Measurements from ENCODE around the gene TAS2R38.

Gene TAS2R38

DNA sequence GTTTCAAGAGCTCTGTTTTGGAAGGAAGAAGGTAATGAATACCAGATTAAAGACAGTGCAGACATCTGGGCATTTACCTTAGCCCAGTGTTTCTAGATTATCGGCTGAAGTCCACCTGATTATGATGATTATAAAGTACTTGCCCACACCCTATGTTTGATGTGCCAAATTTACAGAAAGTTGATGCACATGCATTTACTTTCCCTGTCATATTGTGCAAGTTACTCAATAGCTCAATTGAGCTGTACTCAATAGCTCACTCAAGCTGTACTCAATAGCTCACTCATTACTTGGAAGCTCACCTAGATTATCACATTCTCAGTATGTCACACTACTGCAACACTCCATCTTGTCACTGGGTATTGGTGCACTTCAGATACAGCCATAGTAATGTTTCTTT is 35.6 kb upstream of the TAS2R38 start:
- Histone ChIP-seq H3K36me3 (ENCODE audit: control insufficient read depth, insufficient read depth, low read length) (no peaks in the 10 kb centered on the region), H3K56ac (ENCODE audit: low read length) (no peak overlapping the region), H2BK5ac (ENCODE audit: low read length) (no peak overlapping the region), H3K27me3 (ENCODE audit: insufficient read depth, low read length, poor library complexity) (no peaks in the 10 kb centered on the region), H2BK15ac (replicated peaks; ENCODE audit: low read depth) (no peak overlapping the region), H3K4ac (ENCODE audit: low read depth, low read length) (no peak overlapping the region), H3K4me1 (ENCODE audit: control insufficient read depth, low read depth, low read length) (no peaks in the 10 kb centered on the region), H2AK5ac (ENCODE audit: low read length) (no peak overlapping the region), H3K27ac (ENCODE audit: low read depth, low read length) (no peak overlapping the region), H3K79me2 (ENCODE audit: control insufficient read depth, insufficient read depth, low read length) (no peaks in the 10 kb centered on the region), H3K18ac (ENCODE audit: low read length) (no peak overlapping the region), H3K4me2 (ENCODE audit: low read length) (no peak overlapping the region), H3K4me3 (ENCODE audit: low read length) (no peak overlapping the region), H2BK120ac (ENCODE audit: low read depth, low read length) (no peak overlapping the region), H4K8ac (ENCODE audit: low read depth, low read length) (no peak overlapping the region), H3K23ac (ENCODE audit: low read length) (no peak overlapping the region), H3K79me1 (ENCODE audit: low read length) (no peaks in the 10 kb centered on the region), H4K5ac (ENCODE audit: low read length) (no peak overlapping the region), H3K9ac (ENCODE audit: low read length) (no peak overlapping the region)
- no peak for DNase-seq
- WGBS (ENCODE audit: extremely low coverage, insufficient coverage, low lambda C conversion rate), result no CpG with 5 or more reads among the region's 1 CpG

GRCh38 chr7:142006577-142006976 is 33.0 kb upstream of the TAS2R38 start:
- no peak overlapping the region for H3K9ac ChIP-seq (ENCODE audit: low read length)
- no peaks in the 10 kb centered on the region for H3K4me1 ChIP-seq (ENCODE audit: control insufficient read depth, low read depth, low read length)
- H3K36me3 ChIP-seq (ENCODE audit: control insufficient read depth, insufficient read depth, low read length), result no peaks in the 10 kb centered on the region
- no peaks in the 10 kb centered on the region for H3K79me2 ChIP-seq (ENCODE audit: control insufficient read depth, insufficient read depth, low read length)
- no peak overlapping the region for H2BK5ac ChIP-seq (ENCODE audit: low read length)
- H2BK15ac ChIP-seq (replicated peaks; ENCODE audit: low read depth), result no peak overlapping the region
- no peak overlapping the region for H2BK120ac ChIP-seq (ENCODE audit: low read depth, low read length)
- no peak overlapping the region for H3K23ac ChIP-seq (ENCODE audit: low read length)
- H2AK5ac ChIP-seq (ENCODE audit: low read length), result no peak overlapping the region
- no peak overlapping the region for H3K4ac ChIP-seq (ENCODE audit: low read depth, low read length)
- DNase-seq, result no peak
- no peak overlapping the region for H3K4me2 ChIP-seq (ENCODE audit: low read length)
- no peaks in the 10 kb centered on the region for H3K27me3 ChIP-seq (ENCODE audit: insufficient read depth, low read length, poor library complexity)
- no peak overlapping the region for H3K4me3 ChIP-seq (ENCODE audit: low read length)
- H3K56ac ChIP-seq (ENCODE audit: low read length), result no peak overlapping the region
- no peak overlapping the region for H4K5ac ChIP-seq (ENCODE audit: low read length)
- no peak overlapping the region for H3K27ac ChIP-seq (ENCODE audit: low read depth, low read length)
- WGBS (ENCODE audit: extremely low coverage, insufficient coverage, low lambda C conversion rate), result no CpG with 5 or more reads among the region's 2 CpGs
- H3K18ac ChIP-seq (ENCODE audit: low read length), result no peak overlapping the region
- H3K79me1 ChIP-seq (ENCODE audit: low read length), result no peaks in the 10 kb centered on the region
- no peak overlapping the region for H4K8ac ChIP-seq (ENCODE audit: low read depth, low read length)

DNA sequence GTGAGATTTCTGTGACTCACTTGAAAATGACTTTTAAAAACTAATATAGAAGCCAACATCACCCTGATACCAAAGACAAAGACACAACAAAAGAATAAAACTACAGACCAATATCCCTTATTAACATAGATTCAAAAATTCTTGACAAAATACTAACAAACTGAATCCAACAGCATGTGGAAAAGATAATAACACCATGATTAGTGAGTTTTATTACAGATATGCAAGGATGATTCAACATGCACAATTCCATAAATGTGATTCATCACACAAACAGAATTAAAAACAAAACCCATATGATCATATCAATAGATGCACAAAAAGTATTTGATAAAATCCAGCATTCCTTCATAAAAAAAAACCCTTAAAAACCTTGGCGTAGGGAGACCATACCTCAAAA is 28.6 kb upstream of the TAS2R38 start:
- Histone ChIP-seq H3K4ac (ENCODE audit: low read depth, low read length) (no peak overlapping the region), H4K5ac (ENCODE audit: low read length) (no peak overlapping the region), H4K8ac (ENCODE audit: low read depth, low read length) (no peak overlapping the region), H3K23ac (ENCODE audit: low read length) (no peak overlapping the region), H3K4me1 (ENCODE audit: control insufficient read depth, low read depth, low read length) (no peaks in the 10 kb centered on the region), H3K36me3 (ENCODE audit: control insufficient read depth, insufficient read depth, low read length) (no peaks in the 10 kb centered on the region), H2BK5ac (ENCODE audit: low read length) (no peak overlapping the region), H2AK5ac (ENCODE audit: low read length) (no peak overlapping the region), H3K79me1 (ENCODE audit: low read length) (no peaks in the 10 kb centered on the region), H3K27me3 (ENCODE audit: insufficient read depth, low read length, poor library complexity) (no peaks in the 10 kb centered on the region), H3K79me2 (ENCODE audit: control insufficient read depth, insufficient read depth, low read length) (no peaks in the 10 kb centered on the region), H2BK120ac (ENCODE audit: low read depth, low read length) (no peak overlapping the region), H3K18ac (ENCODE audit: low read length) (no peak overlapping the region), H3K56ac (ENCODE audit: low read length) (no peak overlapping the region), H3K27ac (ENCODE audit: low read depth, low read length) (no peak overlapping the region), H2BK15ac (replicated peaks; ENCODE audit: low read depth) (no peak overlapping the region), H3K4me3 (ENCODE audit: low read length) (no peak overlapping the region), H3K9ac (ENCODE audit: low read length) (no peak overlapping the region), H3K4me2 (ENCODE audit: low read length) (no peak overlapping the region)
- no peak for DNase-seq
- WGBS (ENCODE audit: extremely low coverage, insufficient coverage, low lambda C conversion rate), result no CpG with 5 or more reads among the region's 1 CpG

- no CpG with 5 or more reads among the region's 4 CpGs for WGBS (ENCODE audit: extremely low coverage, insufficient coverage, low lambda C conversion rate)
- Histone ChIP-seq H4K5ac (ENCODE audit: low read length) (no peak overlapping the region), H3K4me1 (ENCODE audit: control insufficient read depth, low read depth, low read length) (no peaks in the 10 kb centered on the region), H3K27me3 (ENCODE audit: insufficient read depth, low read length, poor library complexity) (no peaks in the 10 kb centered on the region), H3K18ac (ENCODE audit: low read length) (no peak overlapping the region), H3K36me3 (ENCODE audit: control insufficient read depth, insufficient read depth, low read length) (no peaks in the 10 kb centered on the region), H2AK5ac (ENCODE audit: low read length) (no peak overlapping the region), H3K79me2 (ENCODE audit: control insufficient read depth, insufficient read depth, low read length) (no peaks in the 10 kb centered on the region), H2BK120ac (ENCODE audit: low read depth, low read length) (no peak overlapping the region), H3K4me2 (ENCODE audit: low read length) (no peak overlapping the region), H2BK5ac (ENCODE audit: low read length) (no peak overlapping the region), H2BK15ac (replicated peaks; ENCODE audit: low read depth) (no peak overlapping the region), H3K27ac (ENCODE audit: low read depth, low read length) (no peak overlapping the region), H3K79me1 (ENCODE audit: low read length) (no peaks in the 10 kb centered on the region), H3K9ac (ENCODE audit: low read length) (no peak overlapping the region), H3K56ac (ENCODE audit: low read length) (no peak overlapping the region), H4K8ac (ENCODE audit: low read depth, low read length) (no peak overlapping the region), H3K4ac (ENCODE audit: low read depth, low read length) (no peak overlapping the region), H3K4me3 (ENCODE audit: low read length) (no peak overlapping the region), H3K23ac (ENCODE audit: low read length) (no peak overlapping the region)
- DNase-seq, result peak; percentile 21
These were observed 27.7 kb upstream of the TAS2R38 start for GRCh38 chr7:142001163-142001874.

DNA sequence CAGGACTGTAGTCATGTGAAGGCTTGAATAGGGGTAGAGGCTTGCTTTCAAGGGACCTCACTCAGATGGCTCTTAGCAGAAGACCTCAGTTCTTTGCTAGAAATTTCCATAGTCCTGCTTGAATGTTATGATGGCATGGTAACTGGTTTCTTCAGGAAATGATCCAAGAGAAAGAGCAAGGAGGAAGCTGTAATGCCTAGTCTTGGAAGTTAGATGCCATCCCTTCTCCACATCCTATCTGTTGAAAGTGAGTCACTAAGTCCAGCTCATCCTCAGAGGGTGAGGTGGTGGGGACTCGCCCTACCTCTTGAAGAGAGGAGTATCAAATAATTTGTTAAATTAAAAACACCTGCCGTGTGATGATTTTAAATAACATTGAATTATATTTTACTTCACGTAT is 26.7 kb upstream of the TAS2R38 start:
- H3K18ac ChIP-seq (ENCODE audit: low read length), result no peak overlapping the region
- H4K5ac ChIP-seq (ENCODE audit: low read length), result no peak overlapping the region
- no peak overlapping the region for H3K56ac ChIP-seq (ENCODE audit: low read length)
- H2BK5ac ChIP-seq (ENCODE audit: low read length), result no peak overlapping the region
- no peak overlapping the region for H2BK15ac ChIP-seq (replicated peaks; ENCODE audit: low read depth)
- H3K9ac ChIP-seq (ENCODE audit: low read length), result no peak overlapping the region
- H3K79me1 ChIP-seq (ENCODE audit: low read length), result no peaks in the 10 kb centered on the region
- no peaks in the 10 kb centered on the region for H3K27me3 ChIP-seq (ENCODE audit: insufficient read depth, low read length, poor library complexity)
- H3K4ac ChIP-seq (ENCODE audit: low read depth, low read length), result no peak overlapping the region
- H2AK5ac ChIP-seq (ENCODE audit: low read length), result no peak overlapping the region
- no peaks in the 10 kb centered on the region for H3K36me3 ChIP-seq (ENCODE audit: control insufficient read depth, insufficient read depth, low read length)
- no peaks in the 10 kb centered on the region for H3K4me1 ChIP-seq (ENCODE audit: control insufficient read depth, low read depth, low read length)
- H3K27ac ChIP-seq (ENCODE audit: low read depth, low read length), result no peak overlapping the region
- no peaks in the 10 kb centered on the region for H3K79me2 ChIP-seq (ENCODE audit: control insufficient read depth, insufficient read depth, low read length)
- no peak for DNase-seq
- no CpG with 5 or more reads among the region's 3 CpGs for WGBS (ENCODE audit: extremely low coverage, insufficient coverage, low lambda C conversion rate)
- no peak overlapping the region for H3K23ac ChIP-seq (ENCODE audit: low read length)
- no peak overlapping the region for H4K8ac ChIP-seq (ENCODE audit: low read depth, low read length)
- no peak overlapping the region for H3K4me2 ChIP-seq (ENCODE audit: low read length)
- no peak overlapping the region for H2BK120ac ChIP-seq (ENCODE audit: low read depth, low read length)
- no peak overlapping the region for H3K4me3 ChIP-seq (ENCODE audit: low read length)

GRCh38 chr7:141999058-141999623 is 25.6 kb upstream of the TAS2R38 start:
- H3K36me3 ChIP-seq (ENCODE audit: control insufficient read depth, insufficient read depth, low read length), result no peaks in the 10 kb centered on the region
- H3K4ac ChIP-seq (ENCODE audit: low read depth, low read length), result no peak overlapping the region
- no peak overlapping the region for H3K9ac ChIP-seq (ENCODE audit: low read length)
- H3K27ac ChIP-seq (ENCODE audit: low read depth, low read length), result no peak overlapping the region
- no peak overlapping the region for H3K18ac ChIP-seq (ENCODE audit: low read length)
- H3K23ac ChIP-seq (ENCODE audit: low read length), result no peak overlapping the region
- H3K56ac ChIP-seq (ENCODE audit: low read length), result no peak overlapping the region
- no peak overlapping the region for H2BK15ac ChIP-seq (replicated peaks; ENCODE audit: low read depth)
- no peak overlapping the region for H2BK120ac ChIP-seq (ENCODE audit: low read depth, low read length)
- DNase-seq, result no peak
- H3K27me3 ChIP-seq (ENCODE audit: insufficient read depth, low read length, poor library complexity), result no peaks in the 10 kb centered on the region
- H2AK5ac ChIP-seq (ENCODE audit: low read length), result no peak overlapping the region
- no peak overlapping the region for H3K4me3 ChIP-seq (ENCODE audit: low read length)
- H2BK5ac ChIP-seq (ENCODE audit: low read length), result no peak overlapping the region
- no peaks in the 10 kb centered on the region for H3K4me1 ChIP-seq (ENCODE audit: control insufficient read depth, low read depth, low read length)
- H3K79me2 ChIP-seq (ENCODE audit: control insufficient read depth, insufficient read depth, low read length), result no peaks in the 10 kb centered on the region
- no peak overlapping the region for H4K5ac ChIP-seq (ENCODE audit: low read length)
- no peak overlapping the region for H3K4me2 ChIP-seq (ENCODE audit: low read length)
- no peak overlapping the region for H4K8ac ChIP-seq (ENCODE audit: low read depth, low read length)
- WGBS (ENCODE audit: extremely low coverage, insufficient coverage, low lambda C conversion rate), result no CpG with 5 or more reads among the region's 4 CpGs
- H3K79me1 ChIP-seq (ENCODE audit: low read length), result no peaks in the 10 kb centered on the region
